ENCODE results near the gene CAP1.

CAP1 gene

DNA sequence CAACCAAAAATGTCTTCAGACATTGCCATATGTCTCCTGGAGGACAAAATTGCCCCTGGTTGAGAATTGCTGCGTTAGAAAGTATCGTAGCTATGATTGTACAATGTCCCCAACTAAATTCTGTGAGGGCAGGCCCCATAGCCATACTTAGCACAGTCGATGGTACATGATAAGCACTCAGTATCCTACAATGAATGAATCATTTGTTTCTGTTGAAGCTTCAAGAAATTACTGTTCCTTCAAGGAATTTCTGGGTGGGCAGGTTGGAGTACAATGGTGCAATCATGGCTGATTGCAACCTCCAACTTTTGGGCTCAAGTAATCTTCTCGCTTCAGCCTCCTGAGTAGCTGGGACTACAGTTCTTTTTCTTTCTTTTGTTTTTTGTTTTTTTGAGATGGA, 4.7 kb downstream of the CAP1 start:
- TF ChIP-seq SUZ12 (IDR thresholded peaks at IDR 0.05) (no peak), FOXA1 (IDR thresholded peaks at IDR 0.05) (no peak), TARDBP (IDR thresholded peaks at IDR 0.05) (no peak), BHLHE40 (IDR thresholded peaks at IDR 0.05; ENCODE audit: borderline replicate concordance) (no peak), ARNT (IDR thresholded peaks at IDR 0.05) (no peak), SP1 (IDR thresholded peaks at IDR 0.05) (no peak), FOXK2 (IDR thresholded peaks at IDR 0.05) (no peak), FOXM1 (IDR thresholded peaks at IDR 0.05; ENCODE audit: borderline replicate concordance) (no peak), LEF1 (IDR thresholded peaks at IDR 0.05; ENCODE audit: borderline replicate concordance) (no peak), L3MBTL2 (conservative IDR thresholded peaks at IDR 0.05) (no peak), NFRKB (IDR thresholded peaks at IDR 0.05) (no peak), CTBP1 (IDR thresholded peaks at IDR 0.05; ENCODE audit: borderline replicate concordance) (no peak), ZNF384 (IDR thresholded peaks at IDR 0.05) (no peak), HDGF (IDR thresholded peaks at IDR 0.05; ENCODE audit: borderline replicate concordance) (no peak), ELF4 (IDR thresholded peaks at IDR 0.05) (no peak)
- TF ChIP-seq, protein P1, sequence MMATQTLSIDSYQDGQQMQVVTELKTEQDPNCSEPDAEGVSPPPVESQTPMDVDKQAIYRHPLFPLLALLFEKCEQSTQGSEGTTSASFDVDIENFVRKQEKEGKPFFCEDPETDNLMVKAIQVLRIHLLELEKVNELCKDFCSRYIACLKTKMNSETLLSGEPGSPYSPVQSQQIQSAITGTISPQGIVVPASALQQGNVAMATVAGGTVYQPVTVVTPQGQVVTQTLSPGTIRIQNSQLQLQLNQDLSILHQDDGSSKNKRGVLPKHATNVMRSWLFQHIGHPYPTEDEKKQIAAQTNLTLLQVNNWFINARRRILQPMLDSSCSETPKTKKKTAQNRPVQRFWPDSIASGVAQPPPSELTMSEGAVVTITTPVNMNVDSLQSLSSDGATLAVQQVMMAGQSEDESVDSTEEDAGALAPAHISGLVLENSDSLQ (IDR thresholded peaks at IDR 0.05) = no peak
- ChIA-PET POLR2A (no interaction called here), CTCF (no interaction called here)
- no peak for DNase-seq (ENCODE audit: extremely low spot score)

DNA sequence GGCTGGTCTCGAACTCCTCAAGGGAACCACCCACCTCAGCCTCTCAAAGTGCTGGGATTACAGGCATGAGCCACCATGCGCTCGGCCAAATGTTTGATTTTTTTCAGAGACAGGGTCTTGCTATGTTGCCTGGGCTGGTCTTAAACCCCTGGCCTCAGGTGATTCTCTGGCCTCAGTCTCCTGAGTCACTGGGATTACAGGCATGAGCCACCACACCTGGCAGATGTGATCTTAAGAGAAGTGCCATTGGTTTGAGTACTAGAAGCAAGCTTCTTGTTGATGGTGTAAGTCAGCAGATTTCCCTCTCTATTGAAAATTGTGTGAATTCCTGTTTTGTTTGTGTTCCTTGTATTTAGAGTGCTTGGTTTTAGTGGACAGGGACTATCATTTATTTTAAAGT, 5.2 kb downstream of the CAP1 start:
- POLR2A ChIA-PET = no interaction called here
- CTCF ChIA-PET = interaction anchor here (0.6 kb wide), 1 partner anchor 11 kb away, joined by 3 read pairs; no protein-coding TSS in a partner anchor
- no peak for DNase-seq (ENCODE audit: extremely low spot score)
- TF ChIP-seq L3MBTL2 (conservative IDR thresholded peaks at IDR 0.05) = no peak
- TF ChIP-seq LEF1 (IDR thresholded peaks at IDR 0.05; ENCODE audit: borderline replicate concordance) = no peak
- TF ChIP-seq FOXA1 (IDR thresholded peaks at IDR 0.05) = no peak
- TF ChIP-seq ARNT (IDR thresholded peaks at IDR 0.05) = no peak
- no peak for TF ChIP-seq ELF4 (IDR thresholded peaks at IDR 0.05)
- no peak for TF ChIP-seq SUZ12 (IDR thresholded peaks at IDR 0.05)

DNA sequence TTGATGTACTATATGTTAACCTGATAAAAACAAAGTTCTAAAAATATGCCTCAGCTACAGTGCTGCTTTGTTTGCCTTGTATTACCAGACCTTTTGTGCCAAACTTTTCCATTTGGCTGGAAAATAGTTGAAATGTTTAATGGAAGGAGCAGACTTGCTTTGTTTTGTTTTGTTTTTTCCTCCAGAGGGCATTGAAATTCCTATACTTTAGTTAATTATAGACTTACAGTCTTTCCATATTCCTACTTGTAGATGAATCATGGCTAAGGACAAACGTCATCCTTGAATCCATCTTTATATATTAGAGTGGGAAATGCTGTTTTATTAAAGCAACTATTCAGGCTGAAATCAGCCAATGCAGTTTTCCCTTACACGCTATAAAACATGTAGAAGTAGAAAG, 6.7 kb downstream of the CAP1 start:
- ChIA-PET POLR2A (no interaction called here), CTCF (no interaction called here)
- TF ChIP-seq, protein P1 (IDR thresholded peaks at IDR 0.05) = no peak
- TF ChIP-seq ARNT (IDR thresholded peaks at IDR 0.05) (no peak), SP1 (IDR thresholded peaks at IDR 0.05) (no peak), BHLHE40 (IDR thresholded peaks at IDR 0.05; ENCODE audit: borderline replicate concordance) (no peak), FOXA1 (IDR thresholded peaks at IDR 0.05) (no peak), ELF4 (IDR thresholded peaks at IDR 0.05) (no peak), TARDBP (IDR thresholded peaks at IDR 0.05) (no peak), LEF1 (IDR thresholded peaks at IDR 0.05; ENCODE audit: borderline replicate concordance) (no peak), SUZ12 (IDR thresholded peaks at IDR 0.05) (no peak), CTBP1 (IDR thresholded peaks at IDR 0.05; ENCODE audit: borderline replicate concordance) (no peak), L3MBTL2 (conservative IDR thresholded peaks at IDR 0.05) (no peak), FOXK2 (IDR thresholded peaks at IDR 0.05) (no peak), FOXM1 (IDR thresholded peaks at IDR 0.05; ENCODE audit: borderline replicate concordance) (no peak), HDGF (IDR thresholded peaks at IDR 0.05; ENCODE audit: borderline replicate concordance) (no peak), ZNF384 (IDR thresholded peaks at IDR 0.05) (no peak), NFRKB (IDR thresholded peaks at IDR 0.05) (no peak)
- DNase-seq (ENCODE audit: extremely low spot score) = no peak

DNA sequence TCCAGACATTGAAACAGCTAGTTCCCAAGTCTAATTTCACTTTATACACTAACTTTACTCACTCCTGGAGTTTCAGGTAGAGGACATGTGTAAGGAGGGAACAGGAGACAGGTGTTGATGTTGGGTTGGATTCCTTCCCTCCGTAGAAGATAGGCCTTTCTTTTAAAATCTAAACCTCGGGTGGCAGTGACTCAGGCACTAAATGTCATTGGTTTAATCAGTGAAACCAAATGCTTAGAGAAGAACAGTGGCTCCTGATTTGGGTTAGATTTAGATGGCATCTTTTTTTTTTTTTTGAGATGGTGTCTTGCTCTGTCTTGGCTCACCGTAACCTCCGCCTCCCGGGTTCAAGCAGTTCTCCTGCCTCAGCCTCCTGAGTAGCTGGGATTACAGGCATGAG, 7.2 kb downstream of the CAP1 start:
- DNase-seq (ENCODE audit: extremely low spot score) = no peak
- no peak for TF ChIP-seq BHLHE40 (IDR thresholded peaks at IDR 0.05; ENCODE audit: borderline replicate concordance)
- TF ChIP-seq LEF1 (IDR thresholded peaks at IDR 0.05; ENCODE audit: borderline replicate concordance) = no peak
- no peak for TF ChIP-seq ELF4 (IDR thresholded peaks at IDR 0.05)
- TF ChIP-seq NFRKB (IDR thresholded peaks at IDR 0.05) = no peak
- no peak for TF ChIP-seq ZNF384 (IDR thresholded peaks at IDR 0.05)
- TF ChIP-seq FOXK2 (IDR thresholded peaks at IDR 0.05) = no peak
- no peak for TF ChIP-seq TARDBP (IDR thresholded peaks at IDR 0.05)
- TF ChIP-seq CTBP1 (IDR thresholded peaks at IDR 0.05; ENCODE audit: borderline replicate concordance) = no peak
- TF ChIP-seq FOXM1 (IDR thresholded peaks at IDR 0.05; ENCODE audit: borderline replicate concordance) = no peak
- TF ChIP-seq SUZ12 (IDR thresholded peaks at IDR 0.05) = no peak
- TF ChIP-seq FOXA1 (IDR thresholded peaks at IDR 0.05) = no peak
- TF ChIP-seq L3MBTL2 (conservative IDR thresholded peaks at IDR 0.05) = no peak
- TF ChIP-seq, protein P1 (IDR thresholded peaks at IDR 0.05) = no peak
- CTCF ChIA-PET = interaction anchor here (1.0 kb wide), 1 partner anchor 268 kb away, joined by 3 read pairs; no protein-coding TSS in a partner anchor
- POLR2A ChIA-PET = no interaction called here

DNA sequence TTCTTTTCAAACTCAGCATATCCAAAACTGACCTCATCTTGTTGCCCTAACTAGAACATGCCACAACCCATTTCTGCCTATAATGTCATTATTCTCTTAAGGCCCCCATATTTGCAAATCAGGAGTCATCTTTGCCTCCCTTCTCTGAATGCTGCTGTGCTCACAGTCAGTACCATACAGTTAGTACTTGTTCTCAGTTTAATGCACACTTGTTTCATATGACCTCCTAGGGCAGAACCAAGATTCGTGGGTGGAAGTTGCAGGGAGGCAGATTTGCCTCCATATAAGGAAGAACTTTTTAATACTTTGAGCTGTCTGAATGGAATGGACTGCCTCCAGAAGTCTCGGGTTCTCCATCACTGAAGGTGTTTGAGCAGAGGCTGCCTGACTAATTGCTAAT, 9.2 kb downstream of the CAP1 start:
- DNase-seq (ENCODE audit: extremely low spot score) = no peak
- POLR2A ChIA-PET = interaction anchor here (1.4 kb wide), 1 partner anchor 10 kb away, joined by 9 read pairs; the partner anchor contains the start of gene CAP1
- TF ChIP-seq SUZ12 (IDR thresholded peaks at IDR 0.05) (no peak), BHLHE40 (IDR thresholded peaks at IDR 0.05; ENCODE audit: borderline replicate concordance) (no peak), ELF4 (IDR thresholded peaks at IDR 0.05) (no peak), LEF1 (IDR thresholded peaks at IDR 0.05; ENCODE audit: borderline replicate concordance) (no peak), FOXM1 (IDR thresholded peaks at IDR 0.05; ENCODE audit: borderline replicate concordance) (no peak), CTBP1 (IDR thresholded peaks at IDR 0.05; ENCODE audit: borderline replicate concordance) (no peak), ARNT (IDR thresholded peaks at IDR 0.05) (no peak), FOXA1 (IDR thresholded peaks at IDR 0.05) (no peak), TARDBP (IDR thresholded peaks at IDR 0.05) (no peak), HDGF (IDR thresholded peaks at IDR 0.05; ENCODE audit: borderline replicate concordance) (no peak)
- TF ChIP-seq, protein P1 (IDR thresholded peaks at IDR 0.05) = no peak
- CTCF ChIA-PET = no interaction called here

Data from HEK293T (cell line).